Neural cell (in vitro differentiated cells): Measurements from ENCODE around the gene FASTKD2. TPM values are rescaled to one million over a fixed set of nuclear protein-coding genes. Genes with fewer than 3 reads are reported as not detected.

Experiments
- H2AFZ ChIP-seq: fragments of 200-600, 300-800 bp; sonication (generic), shearing (Covaris generic); 2 replicates; pipeline ENCODE4 v1.6.0; 2014; ENCODE audit warnings: low read depth, mild to moderate bottlenecking, antibody characterized with exemption, low read length, moderate library complexity
- H3F3A ChIP-seq: fragments of 200-600 bp; shearing (Covaris generic); 2 replicates; pipeline ENCODE4 v1.6.1; 2016; ENCODE audit warnings: mild to moderate bottlenecking, moderate library complexity, mixed read lengths, antibody characterized with exemption, low read length; ENCODE audit not compliant: insufficient read depth, poor library complexity, severe bottlenecking
- H3K27ac ChIP-seq: fragments of 200-600, 300-800 bp; sonication (generic), shearing (Covaris generic); 2 replicates; pipeline ENCODE4 v1.5.1; 2014; ENCODE audit warnings: mild to moderate bottlenecking, low read length, moderate library complexity
- H3K27me3 ChIP-seq: fragments of 300-800, 200-600 bp; sonication (generic), shearing (Covaris generic); 2 replicates; pipeline ENCODE4 v1.6.0; 2014; ENCODE audit warnings: mild to moderate bottlenecking, low read depth, low read length, moderate library complexity; ENCODE audit not compliant: insufficient read depth
- H3K36me3 ChIP-seq: fragments of 300-800, 200-600 bp; sonication (generic), shearing (Covaris generic); 2 replicates; pipeline ENCODE4 v1.5.1; 2014; ENCODE audit warnings: mild to moderate bottlenecking, antibody characterized with exemption, low read length, moderate library complexity; ENCODE audit not compliant: insufficient read depth
- H3K4me2 ChIP-seq: fragments of 300-800, 200-600 bp; sonication (generic), shearing (Covaris generic); 2 replicates; pipeline ENCODE4 v1.6.0; 2014; ENCODE audit warnings: mild to moderate bottlenecking, low read length
- H3K4me3 ChIP-seq: fragments of 300-800, 200-600 bp; sonication (generic), shearing (Covaris generic); 2 replicates; pipeline ENCODE4 v1.5.1; 2014; ENCODE audit warnings: mild to moderate bottlenecking, low read length, moderate library complexity
- H3K79me2 ChIP-seq: fragments of 200-600 bp; shearing (Covaris generic); replicated peaks from 2 replicates; pipeline ENCODE4 v1.6.0; 2014; ENCODE audit warnings: mild to moderate bottlenecking, low read length, moderate library complexity; ENCODE audit not compliant: insufficient read depth
- H3K9ac ChIP-seq: fragments of 300-800, 200-600 bp; sonication (generic), shearing (Covaris generic); 2 replicates; pipeline ENCODE4 v1.6.1; 2016; ENCODE audit warnings: mild to moderate bottlenecking, low read length, mixed read lengths
- H3K9me2 ChIP-seq: fragments of 200-600 bp; shearing (Covaris generic); 2 replicates; pipeline ENCODE4 v1.6.1; 2016; ENCODE audit warnings: mild to moderate bottlenecking, low read length, mixed read lengths; ENCODE audit not compliant: insufficient read depth
- H3K9me3 ChIP-seq: fragments of 200-600, 300-800 bp; sonication (generic), shearing (Covaris generic); 2 replicates; pipeline ENCODE4 v1.6.1; 2016; ENCODE audit warnings: mild to moderate bottlenecking, mixed run types, low read length, moderate library complexity, mixed read lengths
- H4K20me1 ChIP-seq: fragments of 200-600 bp; shearing (Covaris generic); 2 replicates; pipeline ENCODE4 v1.6.1; 2016; ENCODE audit warnings: mild to moderate bottlenecking, mixed run types; ENCODE audit not compliant: insufficient read depth
- CTCF ChIP-seq: fragments of 450-650 bp; IDR thresholded peaks from 2 replicates; pipeline ENCODE4 v1.5.1; 2014; ENCODE audit warnings: antibody characterized with exemption, mild to moderate bottlenecking, moderate library complexity; ENCODE audit not compliant: poor library complexity, severe bottlenecking
- EP300 ChIP-seq: fragments of 450-650 bp; conservative IDR thresholded peaks from 2 replicates; pipeline ENCODE4 v1.6.1; 2014; ENCODE audit warnings: antibody characterized with exemption, mild to moderate bottlenecking, moderate library complexity; ENCODE audit not compliant: poor library complexity, severe bottlenecking
- EZH2 ChIP-seq: fragments of 200-600, 300-800 bp; shearing (Covaris generic), sonication (generic); IDR thresholded peaks from 2 replicates; pipeline ENCODE4 v1.6.1; 2014; ENCODE audit warnings: antibody characterized with exemption, low read length, borderline replicate concordance, mild to moderate bottlenecking; ENCODE audit not compliant: insufficient read depth, poor library complexity, severe bottlenecking
- MXI1 ChIP-seq: fragments of 450-650 bp; conservative IDR thresholded peaks from 2 replicates; pipeline ENCODE4 v1.6.1; 2014; ENCODE audit warnings: antibody characterized with exemption, mild to moderate bottlenecking; ENCODE audit not compliant: poor library complexity, severe bottlenecking
- POLR2AphosphoS5 ChIP-seq: IDR thresholded peaks from 2 replicates; pipeline ENCODE4 v1.6.1; 2012
- RAD21 ChIP-seq: fragments of 450-650 bp; conservative IDR thresholded peaks from 2 replicates; pipeline ENCODE4 v1.6.1; 2014; ENCODE audit warnings: antibody characterized with exemption, mild to moderate bottlenecking, moderate library complexity
- REST ChIP-seq: IDR thresholded peaks from 2 replicates; pipeline ENCODE4 v1.6.1; 2012; ENCODE audit warnings: borderline replicate concordance
- SMC3 ChIP-seq: fragments of 450-650 bp; conservative IDR thresholded peaks from 2 replicates; pipeline ENCODE4 v1.6.1; 2014; ENCODE audit warnings: antibody characterized with exemption, mild to moderate bottlenecking, moderate library complexity; ENCODE audit not compliant: poor library complexity
- TAF1 ChIP-seq: IDR thresholded peaks from 2 replicates; pipeline ENCODE4 v1.6.1; 2012; ENCODE audit warnings: low read depth
- polyA plus RNA-seq: library from polyadenylated mRNA; depleted of rRNA; stranded (reverse); fragments of >200 nt; gene quantifications from 2 replicates; pipeline ENCODE4 v1.2.3, GENCODE V29; 2014

FASTKD2 gene
- polyA plus RNA-seq, 1 donor from 2014 or later, result 56.1 TPM

DNA sequence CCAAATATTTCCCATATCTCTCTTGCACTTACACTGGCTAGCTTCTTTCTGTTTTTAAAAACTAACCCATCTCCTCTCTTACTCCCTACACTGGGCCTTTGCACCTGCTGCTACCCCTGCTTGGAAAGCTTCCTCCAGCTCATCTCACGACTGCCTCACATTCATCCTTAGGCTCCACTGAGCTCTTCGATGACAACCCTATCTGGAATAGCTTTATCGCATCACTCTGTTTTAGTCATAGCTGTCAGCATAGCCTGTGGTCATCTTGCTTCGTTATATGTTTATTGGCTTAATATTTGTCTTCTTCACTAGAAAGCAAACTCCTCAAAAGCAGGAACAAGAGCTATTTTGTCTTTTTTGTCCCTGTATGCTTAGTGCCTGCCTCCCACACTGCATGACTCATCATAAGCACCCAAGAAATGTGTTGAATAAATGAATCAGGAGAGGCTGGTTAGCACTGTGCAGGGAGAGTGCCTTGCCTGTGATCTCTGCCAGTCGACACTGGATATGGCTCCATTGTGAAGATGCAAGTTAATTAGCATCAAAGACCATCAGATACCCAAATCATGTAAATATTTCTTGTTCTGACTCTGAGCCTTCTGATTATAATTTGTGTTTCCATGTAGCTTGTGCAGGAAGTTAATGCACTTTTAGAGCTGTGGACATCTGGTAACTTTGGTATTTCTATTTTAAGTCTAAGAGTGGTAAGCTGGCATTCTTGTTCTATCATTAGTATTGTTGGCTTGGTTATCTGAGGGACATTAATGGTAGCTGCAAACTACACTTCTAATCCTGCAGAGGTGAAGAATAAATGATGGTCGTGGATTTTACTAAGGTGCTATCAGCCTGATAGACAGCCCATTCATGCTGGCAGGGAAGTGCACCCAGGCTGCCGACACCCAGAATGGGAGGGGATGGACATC lies 36.9 kb upstream of the FASTKD2 start:
- TF ChIP-seq EP300 (no peak), POLR2AphosphoS5 (no peak), MXI1 (no peak), SMC3 (no peak), REST (no peak), CTCF (no peak), TAF1 (no peak), RAD21 (no peak), EZH2 (no peak)
- Histone ChIP-seq H3K4me3 (no peak overlapping the region), H3K9me2 (no peaks in the 10 kb centered on the region), H2AFZ (no peak overlapping the region), H3K27me3 (no peaks in the 10 kb centered on the region), H3K9me3 (no peaks in the 10 kb centered on the region), H3K36me3 (no peaks in the 10 kb centered on the region), H3K9ac (no peak overlapping the region), H3K27ac (no peak overlapping the region), H3K79me2 (no peaks in the 10 kb centered on the region), H4K20me1 (no peaks in the 10 kb centered on the region), H3K4me2 (no peak overlapping the region), H3F3A (no peaks in the 10 kb centered on the region)

GRCh38 chr2:206733341-206733740 lies 32.1 kb upstream of the FASTKD2 start:
- Histone ChIP-seq H3K9me2 (no peaks in the 10 kb centered on the region), H2AFZ (no peak overlapping the region), H3K27me3 (no peaks in the 10 kb centered on the region), H3K9me3 (no peaks in the 10 kb centered on the region), H3K4me3 (no peak overlapping the region), H3K27ac (no peak overlapping the region), H4K20me1 (no peaks in the 10 kb centered on the region), H3K9ac (no peak overlapping the region), H3K36me3 (no peaks in the 10 kb centered on the region), H3K4me2 (no peak overlapping the region), H3F3A (no peaks in the 10 kb centered on the region), H3K79me2 (no peaks in the 10 kb centered on the region)
- no peak for TF ChIP-seq MXI1
